SH-SY5Y (cell line): Measurements from ENCODE around the gene PRRX1.

Experiments
- GATA2 ChIP-seq: IDR thresholded peaks from 2 replicates; pipeline ENCODE4 v1.6.1; 2011; ENCODE audit warnings: mild to moderate bottlenecking, low read depth, low read length
- GATA3 ChIP-seq: IDR thresholded peaks from 2 replicates; pipeline ENCODE4 v1.6.1; 2011; ENCODE audit warnings: low read depth, mild to moderate bottlenecking, low read length, moderate library complexity

- TF ChIP-seq GATA2 (no peak), GATA3 (no peak)
These were observed 22.4 kb downstream of the PRRX1 start for GRCh38 chr1:170686291-170686690.
